Immature natural killer cell (primary cell): Measurements from ENCODE around the gene DCHS1. TPM values are rescaled to one million over a fixed set of nuclear protein-coding genes. Genes with fewer than 3 reads are reported as not detected.
A peak's percentile ranks its signal among the peaks of the same experiment; 100 is the strongest.

Experiments used
- DNase-seq, 3 donors: peaks; one replicate each; pipeline ENCODE4 v3.0.0; 2022; ENCODE audit warnings: mixed read lengths in 1 of 3
- H3K27ac Mint-ChIP-seq, 6 donors: one replicate each; pipeline ENCODE4 v1.8.0; 2020; ENCODE audit warnings: mixed read lengths in 6 of 6, mild to moderate bottlenecking in 5 of 6, inconsistent platforms in 4 of 6, moderate library complexity in 3 of 6
- H3K27me3 Mint-ChIP-seq, 3 donors: one replicate each; pipeline ENCODE4 v1.8.0; 2020 to 2021; ENCODE audit warnings: low read depth in 3 of 3, mild to moderate bottlenecking in 3 of 3, mixed read lengths in 3 of 3, moderate library complexity in 3 of 3, inconsistent platforms in 1 of 3
- H3K36me3 Mint-ChIP-seq, 3 donors: one replicate each; pipeline ENCODE4 v1.8.0; 2020; ENCODE audit warnings: mixed read lengths in 3 of 3, inconsistent platforms in 2 of 3, mild to moderate bottlenecking in 2 of 3
- H3K4me1 Mint-ChIP-seq, 2 donors: one replicate each; pipeline ENCODE4 v1.8.0; 2020; ENCODE audit warnings: inconsistent platforms in 2 of 2, mild to moderate bottlenecking in 2 of 2, mixed read lengths in 2 of 2, moderate library complexity in 1 of 2
- H3K4me3 Mint-ChIP-seq, 5 donors: one replicate each; pipeline ENCODE4 v1.8.0; 2020; ENCODE audit warnings: mild to moderate bottlenecking in 5 of 5, mixed read lengths in 5 of 5, inconsistent platforms in 3 of 5, moderate library complexity in 3 of 5
- H3K9me3 Mint-ChIP-seq, 6 donors: one replicate each; pipeline ENCODE4 v1.8.0; 2020; ENCODE audit warnings: mild to moderate bottlenecking in 6 of 6, mixed read lengths in 6 of 6, inconsistent platforms in 4 of 6, moderate library complexity in 3 of 6
- polyA plus RNA-seq, 3 donors: library from polyadenylated mRNA; unstranded; fragments of 300-500 nt; fragmentation: Illumina TruSeq; gene quantifications; one replicate each; pipeline ENCODE4 v1.2.3, GENCODE V29; 2021

The DCHS1 gene
- polyA plus RNA-seq, 3 donors from 2014 or later: 0.10 to 0.11 TPM; not detected in 1

DNA sequence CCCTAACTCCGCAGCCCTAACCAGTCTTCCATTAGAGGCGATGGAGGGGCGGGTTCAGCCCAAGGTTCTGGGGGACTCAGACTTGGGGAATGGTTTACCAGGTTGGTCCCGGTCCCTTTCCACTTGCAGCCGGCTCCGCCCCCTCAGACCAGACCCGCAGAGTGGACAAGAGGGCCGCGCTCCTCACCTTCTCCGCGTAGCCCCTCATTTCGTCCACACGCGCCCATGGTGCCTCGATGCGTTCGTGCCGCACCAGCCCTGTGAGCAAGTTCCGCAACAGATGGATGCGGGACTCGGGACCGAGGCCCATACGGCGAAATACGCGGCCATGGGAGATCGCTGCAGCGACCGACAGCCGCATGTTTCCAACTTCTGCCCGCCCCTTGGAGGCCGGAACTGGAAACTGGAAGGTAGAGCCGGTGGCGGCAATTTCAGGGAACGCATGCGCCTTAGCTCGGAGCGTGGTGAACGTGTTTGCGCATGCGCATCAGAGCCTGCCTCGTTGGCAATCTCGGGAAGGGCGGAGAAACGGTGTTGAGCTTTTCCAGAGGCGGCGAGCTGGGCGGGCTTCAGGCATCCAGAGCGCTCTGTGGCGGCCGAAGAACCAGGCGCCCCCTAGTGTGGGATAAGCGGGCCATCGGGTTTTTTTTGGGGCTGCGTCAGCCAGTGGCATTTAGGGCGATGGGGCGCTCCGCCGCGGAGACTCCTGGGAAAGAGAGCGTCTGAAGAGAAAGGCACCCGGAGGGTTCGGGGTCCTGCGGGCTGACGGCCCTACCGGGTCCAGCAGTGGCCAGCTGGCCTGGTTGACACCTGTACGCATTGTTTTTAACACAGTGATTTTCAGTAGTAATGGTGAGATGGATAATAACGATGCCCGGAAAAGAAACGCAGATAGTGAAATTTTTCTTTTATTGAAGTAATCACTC is 27.6 kb upstream of the DCHS1 start, which contains the start of gene MRPL17:
Gene MRPL17, minus strand, starts transcription at position 405 of the 926 bp plus-strand sequence. Its CDS starts 44 bp downstream, at position 361.
- H3K27me3 Mint-ChIP-seq: peaks cover 5 to 11% (median 10%) of the 10 kb centered on the region in 3 donors
- H3K27ac Mint-ChIP-seq: peak within 1 kb of the TSS; percentile 89 to 99 (median 98)
- DNase-seq: peak; percentile 98 to 99 (median 99)
- peak within 1 kb of the TSS; percentile 97 to 99 (median 98) for H3K4me3 Mint-ChIP-seq
- H3K4me1 Mint-ChIP-seq: peaks cover 26 to 32% of the 10 kb centered on the region in 2 donors
- H3K9me3 Mint-ChIP-seq: no peaks in the 10 kb centered on the region
- H3K36me3 Mint-ChIP-seq: peaks cover 0 to 5% (median 0%) of the 10 kb centered on the region in 3 donors

DNA sequence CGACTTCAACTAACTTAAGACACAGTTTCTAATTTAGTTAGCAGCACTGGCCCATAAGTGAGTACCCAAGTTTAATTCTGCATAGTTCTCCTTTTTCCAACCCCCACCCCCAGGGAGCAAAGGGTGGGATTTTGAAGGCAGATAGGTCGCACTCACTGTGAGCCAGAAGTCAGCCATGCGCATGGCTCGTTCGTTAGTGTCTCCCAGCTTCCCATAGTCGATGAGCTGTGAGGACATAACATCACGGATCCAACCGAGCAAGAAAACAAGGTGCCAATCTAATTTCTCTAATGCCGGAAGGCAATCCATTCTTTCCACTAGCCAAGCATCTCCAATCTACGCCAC is 27.0 kb upstream of the DCHS1 start:
- Mint-ChIP-seq H3K36me3 (peaks cover 0 to 5% (median 0%) of the 10 kb centered on the region in 3 donors), H3K4me1 (peaks cover 26 to 32% of the 10 kb centered on the region in 2 donors), H3K27ac (peak overlapping the region; percentile 89 to 99 (median 98)), H3K27me3 (peaks cover 5 to 11% (median 10%) of the 10 kb centered on the region in 3 donors), H3K9me3 (no peaks in the 10 kb centered on the region), H3K4me3 (peak overlapping the region; percentile 97 to 99 (median 98))
- no peak for DNase-seq

DNA sequence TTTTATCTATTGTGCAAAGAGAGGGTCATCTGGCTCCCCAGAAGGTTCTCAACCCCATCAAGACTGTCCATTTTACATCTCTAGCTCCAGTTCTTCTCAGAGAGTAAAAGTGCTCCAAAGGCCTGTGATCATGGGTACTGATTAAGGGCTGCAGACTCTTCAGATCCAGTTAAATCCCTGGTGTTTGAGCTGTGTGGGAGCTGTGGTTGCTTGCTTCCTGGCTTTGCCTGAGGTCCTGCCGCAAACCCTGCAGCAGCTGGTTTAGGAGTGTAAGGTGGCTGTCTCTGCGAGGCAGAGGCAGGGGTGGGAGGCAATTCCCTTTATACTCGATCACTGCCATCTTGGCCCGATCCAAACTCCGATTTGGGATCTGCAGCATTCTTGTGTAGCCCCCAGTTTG is 26.3 kb upstream of the DCHS1 start:
- Mint-ChIP-seq H3K27ac (peak overlapping the region in 4 of 6 donors; percentile 92 to 99 (median 98)), H3K27me3 (peaks cover 5 to 11% (median 8%) of the 10 kb centered on the region in 3 donors), H3K4me1 (peaks cover 26 to 32% of the 10 kb centered on the region in 2 donors), H3K4me3 (peak overlapping the region; percentile 97 to 99 (median 98)), H3K9me3 (no peaks in the 10 kb centered on the region), H3K36me3 (peaks cover 0 to 5% (median 0%) of the 10 kb centered on the region in 3 donors)
- DNase-seq: no peak

- DNase-seq: no peak
- no peaks in the 10 kb centered on the region for H3K9me3 Mint-ChIP-seq
- H3K4me3 Mint-ChIP-seq: peak overlapping the region; percentile 39 to 72 (median 56)
- H3K27ac Mint-ChIP-seq: peak overlapping the region in 3 of 6 donors; percentile 23 to 63 (median 51)
- H3K27me3 Mint-ChIP-seq: peaks cover 5 to 11% (median 8%) of the 10 kb centered on the region in 3 donors
- peaks cover 0 to 5% (median 0%) of the 10 kb centered on the region in 3 donors for H3K36me3 Mint-ChIP-seq
- peaks cover 26 to 32% of the 10 kb centered on the region in 2 donors for H3K4me1 Mint-ChIP-seq
Measured at GRCh38 chr11:6681505-6681904, 25.9 kb upstream of the DCHS1 start.

GRCh38 chr11:6677018-6677417 is 21.4 kb upstream of the DCHS1 start:
- H3K4me3 Mint-ChIP-seq: no peak overlapping the region
- no peak overlapping the region for H3K27ac Mint-ChIP-seq
- peaks cover 0 to 9% (median 0%) of the 10 kb centered on the region in 3 donors for H3K36me3 Mint-ChIP-seq
- peaks cover 0 to 2% (median 2%) of the 10 kb centered on the region in 3 donors for H3K27me3 Mint-ChIP-seq
- peaks cover 7 to 29% of the 10 kb centered on the region in 2 donors for H3K4me1 Mint-ChIP-seq
- no peak for DNase-seq
- H3K9me3 Mint-ChIP-seq: no peaks in the 10 kb centered on the region

GRCh38 chr11:6674862-6675261 is 19.3 kb upstream of the DCHS1 start:
- H3K4me3 Mint-ChIP-seq: no peak overlapping the region
- no peak overlapping the region for H3K27ac Mint-ChIP-seq
- H3K27me3 Mint-ChIP-seq: peaks cover 2 to 8% (median 4%) of the 10 kb centered on the region in 3 donors
- peaks cover 0 to 4% (median 0%) of the 10 kb centered on the region in 3 donors for H3K36me3 Mint-ChIP-seq
- no peak for DNase-seq
- peaks cover 6 to 36% of the 10 kb centered on the region in 2 donors for H3K4me1 Mint-ChIP-seq
- no peaks in the 10 kb centered on the region for H3K9me3 Mint-ChIP-seq

DNA sequence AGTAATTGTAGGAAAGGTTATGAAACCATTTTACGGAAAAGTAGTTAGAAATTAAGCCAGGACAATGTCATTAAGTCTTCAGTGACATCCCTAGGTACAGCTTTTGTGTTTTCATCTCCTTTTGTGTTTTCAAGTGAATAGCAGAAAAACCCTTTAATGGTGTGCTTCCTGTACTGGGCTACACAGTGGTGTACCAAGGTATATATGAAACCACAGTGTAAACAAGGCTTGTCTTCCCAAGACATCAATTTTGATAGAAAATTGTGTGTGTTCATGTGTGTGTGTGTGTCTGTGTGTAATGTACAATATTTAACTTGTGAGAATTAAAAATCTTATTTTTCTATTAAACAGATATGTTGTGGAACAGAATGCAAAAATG is 18.6 kb upstream of the DCHS1 start:
- DNase-seq: no peak
- no peak overlapping the region for H3K27ac Mint-ChIP-seq
- no peaks in the 10 kb centered on the region for H3K9me3 Mint-ChIP-seq
- H3K27me3 Mint-ChIP-seq: peaks cover 2 to 8% (median 4%) of the 10 kb centered on the region in 3 donors
- no peak overlapping the region for H3K4me3 Mint-ChIP-seq
- H3K36me3 Mint-ChIP-seq: peaks cover 0 to 4% (median 0%) of the 10 kb centered on the region in 3 donors
- H3K4me1 Mint-ChIP-seq: peaks cover 6 to 36% of the 10 kb centered on the region in 2 donors

DNA sequence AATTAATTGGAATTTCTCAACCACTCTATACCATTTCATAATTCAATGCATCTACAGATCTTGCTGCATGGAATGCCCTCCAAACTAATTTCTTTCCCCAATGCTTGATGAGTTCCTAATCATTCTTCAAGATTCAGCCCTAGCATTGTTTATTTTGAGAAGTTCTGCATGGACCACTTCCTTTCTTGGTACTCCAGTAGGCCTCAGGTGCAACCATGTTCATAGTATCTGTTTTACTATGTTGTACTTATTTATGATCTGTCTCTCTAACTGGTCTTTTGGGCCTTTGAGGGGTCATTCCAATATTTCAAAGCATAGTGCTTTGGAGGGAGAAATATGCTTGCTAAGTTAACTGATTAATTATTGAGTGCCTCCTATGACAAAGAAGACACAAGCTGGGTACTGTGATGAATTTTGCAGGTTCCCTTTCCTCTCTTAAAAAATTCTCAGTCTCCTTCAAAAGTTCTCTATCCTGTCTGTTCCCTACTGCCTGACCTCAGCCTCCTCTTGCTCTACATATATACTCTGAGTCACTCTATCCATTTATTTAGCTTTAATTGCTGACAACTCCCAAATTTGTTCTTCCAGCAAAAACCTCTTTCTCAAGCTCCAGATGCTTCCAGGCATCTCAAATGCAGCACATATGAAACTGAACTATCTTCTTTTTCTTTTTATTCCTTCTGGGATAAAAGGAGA is 18.1 kb upstream of the DCHS1 start:
- H3K27me3 Mint-ChIP-seq: peaks cover 2 to 8% (median 4%) of the 10 kb centered on the region in 3 donors
- H3K27ac Mint-ChIP-seq: no peak overlapping the region
- no peaks in the 10 kb centered on the region for H3K9me3 Mint-ChIP-seq
- no peak overlapping the region for H3K4me3 Mint-ChIP-seq
- peaks cover 0 to 4% (median 0%) of the 10 kb centered on the region in 3 donors for H3K36me3 Mint-ChIP-seq
- DNase-seq: no peak
- H3K4me1 Mint-ChIP-seq: peaks cover 6 to 38% of the 10 kb centered on the region in 2 donors

DNA sequence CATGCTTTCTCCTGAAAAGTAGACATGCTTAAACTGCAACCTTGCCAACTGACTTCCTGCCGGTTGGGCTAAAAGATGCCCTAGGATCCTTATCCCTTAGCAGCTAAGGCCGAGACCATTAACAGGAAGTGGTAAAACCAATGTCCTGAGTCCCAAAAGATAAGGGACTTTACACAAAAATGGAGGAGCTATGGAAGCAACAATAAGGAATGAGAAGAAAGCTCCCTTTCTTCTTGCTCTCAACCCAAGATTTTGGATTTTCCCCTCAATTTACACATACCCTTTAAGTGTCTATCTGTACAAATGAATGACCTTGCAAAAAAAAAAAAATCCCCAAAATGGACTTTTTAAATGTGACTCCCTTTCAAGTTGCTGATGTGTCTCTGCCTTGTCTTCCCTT is 16.4 kb upstream of the DCHS1 start:
- Mint-ChIP-seq H3K36me3 (peaks cover 0 to 4% (median 0%) of the 10 kb centered on the region in 3 donors), H3K27ac (no peak overlapping the region), H3K4me1 (peaks cover 19 to 55% of the 10 kb centered on the region in 2 donors), H3K4me3 (no peak overlapping the region), H3K9me3 (no peaks in the 10 kb centered on the region), H3K27me3 (peaks cover 2 to 8% (median 6%) of the 10 kb centered on the region in 3 donors)
- no peak for DNase-seq

DNA sequence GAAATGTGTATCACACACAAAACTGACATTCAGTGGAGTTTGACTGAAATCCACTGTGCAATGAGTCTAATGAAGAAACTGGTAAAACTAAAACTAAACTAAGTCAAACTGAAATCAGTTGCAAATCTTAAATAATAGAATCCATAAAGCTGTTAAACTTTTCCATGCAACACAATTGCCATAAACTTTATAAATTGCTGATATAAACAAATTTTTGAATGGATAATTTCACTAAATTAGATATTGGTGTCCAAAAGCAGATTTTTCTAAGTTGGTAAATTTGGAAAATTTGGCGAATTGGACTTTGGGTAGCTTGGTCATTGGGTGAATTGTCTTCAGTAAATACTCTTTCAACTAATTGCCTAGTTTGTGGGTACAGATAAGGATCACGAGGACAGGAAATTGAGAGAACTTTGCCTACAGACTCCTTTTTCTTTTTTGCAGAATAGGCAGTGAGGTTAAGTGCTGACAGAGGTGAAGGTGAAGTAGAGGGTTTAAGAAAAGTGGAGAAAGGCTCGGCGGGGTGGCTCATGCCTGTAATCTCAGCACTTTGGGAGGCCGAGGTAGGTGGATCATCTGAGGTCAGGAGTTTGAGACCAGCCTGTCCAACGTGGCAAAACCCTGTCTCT is 14.7 kb upstream of the DCHS1 start:
- H3K36me3 Mint-ChIP-seq: peaks cover 0 to 4% (median 0%) of the 10 kb centered on the region in 3 donors
- DNase-seq: no peak
- H3K4me1 Mint-ChIP-seq: peaks cover 19 to 58% of the 10 kb centered on the region in 2 donors
- H3K27me3 Mint-ChIP-seq: peaks cover 2 to 8% (median 5%) of the 10 kb centered on the region in 3 donors
- H3K27ac Mint-ChIP-seq: no peak overlapping the region
- no peaks in the 10 kb centered on the region for H3K9me3 Mint-ChIP-seq
- peak overlapping the region in 1 of 5 donors; percentile 5 for H3K4me3 Mint-ChIP-seq

GRCh38 chr11:6667733-6668374 is 12.2 kb upstream of the DCHS1 start:
- Mint-ChIP-seq H3K27ac (peak overlapping the region; percentile 13 to 79 (median 40)), H3K9me3 (no peaks in the 10 kb centered on the region), H3K27me3 (peaks cover 2 to 6% (median 4%) of the 10 kb centered on the region in 3 donors), H3K4me3 (peak overlapping the region in 1 of 5 donors; percentile 15), H3K4me1 (peaks cover 19 to 47% of the 10 kb centered on the region in 2 donors), H3K36me3 (peaks cover 0 to 2% (median 0%) of the 10 kb centered on the region in 3 donors)
- DNase-seq: peak; percentile 58 to 64 (median 62)

GRCh38 chr11:6666302-6667183 is 10.9 kb upstream of the DCHS1 start:
- peak overlapping the region in 1 of 6 donors; percentile 9 for H3K27ac Mint-ChIP-seq
- H3K4me3 Mint-ChIP-seq: no peak overlapping the region
- no peaks in the 10 kb centered on the region for H3K36me3 Mint-ChIP-seq
- DNase-seq: no peak
- H3K27me3 Mint-ChIP-seq: peaks cover 0 to 6% (median 4%) of the 10 kb centered on the region in 3 donors
- peaks cover 19 to 39% of the 10 kb centered on the region in 2 donors for H3K4me1 Mint-ChIP-seq
- H3K9me3 Mint-ChIP-seq: no peaks in the 10 kb centered on the region
